ENCODE results near the gene SH3BP4. TPM values are rescaled to one million over a fixed set of nuclear protein-coding genes. Genes with fewer than 3 reads are reported as not detected.

The SH3BP4 gene
- total and polyA plus RNA-seq, 2 of the 13 experiments (the other 11 are each of a cell fraction or from before 2014, with no cell fraction given) = 34.6 to 99.1 TPM

GRCh38 chr2:234939576-234939975 is 12.2 kb upstream of the SH3BP4 start:
- FAIRE-seq (no peak), ATAC-seq (no peak), DNase-seq (ENCODE audit: low spot score) (no peak)
- Histone ChIP-seq H3K79me2 (ENCODE audit: insufficient read depth, low read length) (no peaks in the 10 kb centered on the region), H3K27me3 (ENCODE audit: control insufficient read depth in 1 of 2, insufficient read depth in 2 of 2, low read length in 2 of 2) (peaks cover 6 to 59% of the 10 kb centered on the region in 2 experiments; a peak in 4 of 5 replicates), H2AFZ (ENCODE audit: low read length) (no peak overlapping the region), H3K9me3 (ENCODE audit: low read length) (peaks cover 4% of the 10 kb centered on the region; the same call in 1 of the 2 replicates), H3K9ac (ENCODE audit: insufficient read depth, low read depth, low read length) (no peak overlapping the region), H3K4me1 (ENCODE audit: insufficient read depth, low read length) (peaks cover 13% of the 10 kb centered on the region), H4K20me1 (ENCODE audit: insufficient read depth, low read length) (no peaks in the 10 kb centered on the region), H3K4me2 (ENCODE audit: low read depth, low read length) (no peak overlapping the region), H3K36me3 (replicated peaks in 1 of 2; ENCODE audit: control insufficient read depth in 1 of 2, insufficient read depth in 2 of 2, low read length in 2 of 2) (no peaks in the 10 kb centered on the region), H3K27ac (ENCODE audit: extremely low read length, insufficient read depth, low read length) (no peak overlapping the region), H3K4me3 (replicated peaks in 1 of 3; ENCODE audit: insufficient read depth in 1 of 3, low read depth in 2 of 3, low read length in 3 of 3) (no peak overlapping the region)
- WGBS (ENCODE audit: low lambda C conversion rate) = 45% methylated on average over 4 of the region's 4 CpGs
- CTCF ChIA-PET (ENCODE audit: low intra/inter-chr PET ratio, low total read pairs) = no interaction called here
- intact Hi-C loops (cut with micrococcal nuclease; ENCODE audit: unreplicated experiment) = no loop called here
- BruUV-seq (replicated peaks) = no TSS peak
- POLR2A ChIA-PET = no interaction called here
- in situ Hi-C loops (cut with HindIII; ENCODE audit: extremely low pct_ligation_motif_present, low pct_unique_long_range_greater_than_20kb) = no loop called here
- TF ChIP-seq ZNF687 (CRISPR knock-in tag; IDR thresholded peaks at IDR 0.05) = no peak
- TF ChIP-seq JUNB (CRISPR knock-in tag; IDR thresholded peaks at IDR 0.05; ENCODE audit: borderline replicate concordance) = no peak
- no peak for TF ChIP-seq SNAI1 (CRISPR knock-in tag; IDR thresholded peaks at IDR 0.05; ENCODE audit: borderline replicate concordance)
- TF ChIP-seq GABPB1 (CRISPR knock-in tag; IDR thresholded peaks at IDR 0.05) = no peak
- no peak for TF ChIP-seq RBM39 (IDR thresholded peaks at IDR 0.05; ENCODE audit: low read depth, low read length, poor library complexity, severe bottlenecking)
- TF ChIP-seq NCOA1 (CRISPR knock-in tag; IDR thresholded peaks at IDR 0.05) = no peak
- TF ChIP-seq CBX1 (IDR thresholded peaks at IDR 0.05; ENCODE audit: low read depth) = no peak
- no peak for TF ChIP-seq ZBTB33 (CRISPR knock-in tag; IDR thresholded peaks at IDR 0.05)
- no peak for TF ChIP-seq ZBTB1 (CRISPR knock-in tag; IDR thresholded peaks at IDR 0.05; ENCODE audit: borderline replicate concordance)
- no peak for TF ChIP-seq BCL3 (CRISPR knock-in tag; IDR thresholded peaks at IDR 0.05)
- no peak for TF ChIP-seq ZNF550 (CRISPR knock-in tag; IDR thresholded peaks at IDR 0.05; ENCODE audit: borderline replicate concordance)
- TF ChIP-seq ZNF570 (CRISPR knock-in tag; IDR thresholded peaks at IDR 0.05; ENCODE audit: borderline replicate concordance) = no peak

All from HepG2 (cell line).